ENCODE measurements around the gene MAP4K5.
A peak's percentile ranks its signal among the peaks of the same experiment; 100 is the strongest.
"Not testable (repeated sequence)": the region's sequence is repeated elsewhere in the genome, so short reads cannot be mapped to it uniquely, and the experiment has no call there.

MAP4K5 gene

GRCh38 chr14:50531595-50532501, 521 bp downstream of the MAP4K5 start:
- DNase-seq (ENCODE audit: low read depth in 2 of 2) = no peak

- DNase-seq (ENCODE audit: low read depth in 2 of 2) = no peak
These were observed 1.5 kb downstream of the MAP4K5 start for GRCh38 chr14:50530794-50531365.

DNA sequence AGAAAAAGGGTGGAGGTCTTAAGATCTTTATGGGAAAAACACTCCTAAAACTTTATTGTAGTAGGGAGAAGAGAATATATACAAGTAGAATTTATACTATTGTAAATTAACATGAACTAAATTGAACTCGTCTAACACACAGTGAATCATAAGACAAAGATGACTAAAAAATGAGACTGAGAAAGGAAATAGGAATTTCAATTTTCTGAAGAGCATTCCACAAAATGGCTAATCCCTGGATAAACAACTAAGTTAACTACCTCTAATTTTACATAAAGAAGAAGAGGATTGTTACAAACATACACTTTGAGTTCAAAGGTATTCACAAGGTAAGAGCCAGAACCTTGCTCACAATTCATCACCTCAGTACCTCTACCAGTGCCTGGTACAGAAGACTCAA, 2.0 kb downstream of the MAP4K5 start:
- DNase-seq (ENCODE audit: low read depth in 2 of 2) = no peak

GRCh38 chr14:50529288-50530179, 2.8 kb downstream of the MAP4K5 start:
- no peak for DNase-seq (ENCODE audit: low read depth in 2 of 2)

DNA sequence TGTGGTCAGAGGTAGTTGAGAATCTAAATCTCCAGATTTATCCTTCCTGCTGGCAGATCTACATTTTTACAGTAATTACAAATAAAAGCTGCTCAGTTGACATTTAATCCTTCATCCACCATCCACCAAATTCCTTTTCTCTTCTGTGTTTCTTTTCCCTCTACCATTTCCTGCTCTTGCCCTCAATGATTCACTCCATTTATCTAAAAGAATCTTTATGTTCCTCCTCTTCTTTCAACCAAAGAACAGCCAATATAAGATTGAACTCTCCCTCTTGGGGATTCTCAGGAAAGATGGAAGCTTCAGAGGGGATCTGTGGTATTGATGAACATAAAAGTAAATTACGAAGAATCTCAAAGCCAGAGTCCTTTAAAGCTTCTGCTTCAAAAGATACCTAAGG, 4.4 kb downstream of the MAP4K5 start:
- no peak for DNase-seq (ENCODE audit: low read depth in 2 of 2)

- no peak for DNase-seq (ENCODE audit: low read depth in 2 of 2)
These were observed 7.4 kb downstream of the MAP4K5 start for GRCh38 chr14:50524731-50525515.

GRCh38 chr14:50524060-50524459, 8.3 kb downstream of the MAP4K5 start:
- DNase-seq (ENCODE audit: low read depth in 2 of 2) = no peak

DNA sequence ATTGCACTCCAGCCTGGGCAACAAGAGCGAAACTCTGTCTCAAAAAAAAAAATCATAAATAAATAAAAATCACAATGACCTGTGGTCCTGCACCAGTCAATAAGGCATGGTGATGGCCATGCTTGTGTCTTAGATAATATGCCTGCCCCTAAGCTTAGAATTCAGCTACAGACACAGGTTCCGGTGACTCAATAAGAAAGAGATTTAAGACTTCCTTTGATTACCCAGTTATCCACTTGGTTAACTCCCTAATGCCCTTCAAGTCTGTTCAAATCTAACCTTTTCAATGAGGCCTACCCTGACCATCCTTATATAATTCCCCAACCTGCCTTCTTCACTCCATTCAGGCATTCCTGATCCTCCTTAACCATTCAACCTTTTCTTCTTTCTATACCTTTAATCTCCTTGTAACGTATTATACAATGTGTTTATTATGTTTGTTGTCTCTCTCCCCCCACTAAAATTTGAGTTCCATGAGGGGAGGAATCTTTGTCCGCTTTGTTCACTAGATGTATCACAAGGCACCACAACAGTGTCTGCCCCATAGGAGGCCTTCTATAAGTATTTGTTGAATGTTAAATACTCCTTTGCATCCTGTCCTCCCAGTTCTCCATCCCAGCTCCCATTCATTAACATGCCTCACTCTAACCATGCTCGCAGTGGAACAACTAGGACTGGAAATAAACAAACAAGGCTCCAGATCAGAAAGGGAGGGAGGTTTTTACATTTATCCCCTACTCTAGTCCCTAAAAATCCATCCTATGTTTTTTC, 8.9 kb downstream of the MAP4K5 start:
- no peak for DNase-seq (ENCODE audit: low read depth in 2 of 2)

- no peak for DNase-seq (ENCODE audit: low read depth in 2 of 2)
These were observed 10.4 kb downstream of the MAP4K5 start for GRCh38 chr14:50521912-50522341.

DNA sequence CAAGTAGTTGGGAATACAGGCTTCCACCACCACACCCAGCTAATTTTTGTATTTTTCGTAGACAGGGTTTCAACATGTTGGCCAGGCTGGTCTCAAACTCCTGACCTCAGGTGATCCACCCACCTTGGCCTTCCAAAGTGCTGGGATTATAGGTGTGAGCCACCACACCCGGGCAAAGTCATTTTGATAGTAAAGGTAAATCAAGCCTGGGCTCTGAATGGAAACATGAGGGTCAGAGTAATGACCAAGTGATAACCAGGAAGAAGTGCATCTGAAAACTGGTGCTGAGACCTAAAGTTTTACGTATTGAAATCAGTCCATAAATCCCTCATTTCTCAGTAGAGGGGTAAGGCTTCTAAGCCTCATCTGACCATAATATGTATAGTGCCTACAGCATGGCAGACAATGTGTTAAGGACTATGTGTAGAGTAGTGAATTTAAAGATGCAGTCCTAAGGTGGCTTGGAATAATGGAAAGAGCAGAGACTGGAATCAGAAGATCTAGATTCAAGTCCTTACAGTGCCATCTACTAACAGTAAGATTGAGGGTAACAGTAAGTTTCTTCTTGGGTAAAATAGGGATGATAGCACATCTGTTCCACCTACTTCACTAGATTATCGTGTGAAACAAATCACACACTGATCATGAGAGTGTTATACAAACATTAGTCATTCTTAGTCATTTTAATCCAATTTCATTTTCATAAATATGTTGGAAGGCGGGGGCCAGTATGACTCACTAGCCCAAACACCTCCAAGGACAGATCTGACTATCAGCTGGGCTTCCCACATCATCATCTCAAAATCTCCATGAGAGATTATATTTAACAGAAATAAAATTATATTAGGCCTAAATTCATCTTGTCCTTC, 11.2 kb downstream of the MAP4K5 start:
- DNase-seq (ENCODE audit: low read depth in 2 of 2) = no peak

DNA sequence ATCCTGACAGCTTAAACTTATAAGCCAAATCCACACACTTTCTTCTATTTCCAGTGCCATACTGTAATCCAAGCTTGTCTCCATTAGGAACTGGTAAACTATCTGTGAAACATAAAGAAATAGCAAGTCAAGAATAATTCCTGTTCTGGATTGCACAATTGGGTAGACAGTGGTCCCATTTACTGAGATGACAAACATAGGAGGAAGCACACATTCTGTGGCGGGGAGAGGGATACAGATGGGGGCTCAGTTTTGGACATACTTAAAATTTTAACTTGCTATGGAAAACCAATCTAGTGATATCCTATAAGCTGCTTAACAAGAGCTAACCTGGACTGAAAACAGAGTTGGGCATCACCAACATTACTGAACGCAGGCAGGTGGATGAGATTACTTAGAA, 16.3 kb downstream of the MAP4K5 start:
- DNase-seq (ENCODE audit: low read depth in 2 of 2) = no peak

DNA sequence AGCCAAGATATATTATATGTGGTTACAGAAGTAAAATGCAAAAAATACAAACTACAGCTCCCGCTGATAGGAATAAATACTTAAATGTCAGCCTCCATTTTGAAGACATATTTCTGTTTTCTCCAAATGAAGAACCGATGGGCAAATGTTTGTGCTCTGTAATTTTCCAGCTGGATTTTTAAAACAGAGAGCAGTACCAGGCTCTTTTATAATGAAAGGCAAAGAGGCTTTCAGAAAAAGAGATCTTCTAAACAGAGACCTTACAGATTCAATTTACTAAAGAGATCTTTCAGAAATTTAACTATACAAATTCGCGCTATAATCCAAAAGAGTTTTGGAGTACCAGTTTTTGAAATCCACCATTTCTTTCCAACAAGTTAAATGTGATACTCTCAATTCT, 19.9 kb downstream of the MAP4K5 start:
- no peak for DNase-seq (ENCODE audit: low read depth in 2 of 2)

- DNase-seq (ENCODE audit: low read depth in 2 of 2) = no peak
These were observed 22.2 kb downstream of the MAP4K5 start for GRCh38 chr14:50510157-50510556.

DNA sequence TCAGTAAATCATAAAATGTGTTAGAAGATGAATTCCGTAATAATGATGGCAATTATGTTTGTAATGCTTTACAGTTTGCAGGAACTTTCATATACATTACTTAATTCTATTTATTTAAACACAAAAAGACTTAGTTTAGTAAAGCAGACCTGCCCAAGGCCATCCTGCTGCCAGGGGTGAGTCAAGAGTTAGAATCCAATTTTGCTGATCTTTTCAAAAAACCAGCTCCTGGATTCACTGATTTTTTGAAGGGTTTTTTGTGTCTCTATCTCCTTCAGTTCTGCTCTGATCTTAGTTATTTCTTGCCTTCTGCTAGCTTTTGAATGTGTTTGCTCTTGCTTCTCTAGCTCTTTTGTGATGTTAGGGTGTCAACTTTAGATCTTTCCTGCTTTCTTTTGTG, 25.3 kb downstream of the MAP4K5 start:
- not testable (repeated sequence) for DNase-seq (ENCODE audit: low read depth in 2 of 2)

DNA sequence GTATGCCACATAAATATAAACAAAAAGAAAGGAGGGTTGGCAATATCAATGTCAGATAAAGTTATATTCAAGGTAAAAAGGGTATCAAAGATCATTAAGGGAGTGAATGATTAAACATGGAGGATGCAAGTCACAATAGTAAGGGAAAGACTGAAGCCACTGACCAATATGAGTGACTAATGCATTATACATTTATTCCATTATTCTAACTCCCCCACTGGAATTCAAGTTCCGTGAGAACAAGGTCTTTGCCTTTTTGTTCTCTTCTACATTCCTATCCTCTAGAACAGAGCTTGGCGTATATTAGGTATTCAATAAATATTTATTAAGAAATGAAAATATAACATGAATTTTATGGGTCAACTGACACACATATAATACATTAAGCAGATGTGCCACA, 30.7 kb downstream of the MAP4K5 start:
- DNase-seq (ENCODE audit: low read depth in 2 of 2) = peak; percentile 23 to 24

- no peak for DNase-seq (ENCODE audit: low read depth in 2 of 2)
These were observed 35.0 kb downstream of the MAP4K5 start for GRCh38 chr14:50497351-50497750.

DNA sequence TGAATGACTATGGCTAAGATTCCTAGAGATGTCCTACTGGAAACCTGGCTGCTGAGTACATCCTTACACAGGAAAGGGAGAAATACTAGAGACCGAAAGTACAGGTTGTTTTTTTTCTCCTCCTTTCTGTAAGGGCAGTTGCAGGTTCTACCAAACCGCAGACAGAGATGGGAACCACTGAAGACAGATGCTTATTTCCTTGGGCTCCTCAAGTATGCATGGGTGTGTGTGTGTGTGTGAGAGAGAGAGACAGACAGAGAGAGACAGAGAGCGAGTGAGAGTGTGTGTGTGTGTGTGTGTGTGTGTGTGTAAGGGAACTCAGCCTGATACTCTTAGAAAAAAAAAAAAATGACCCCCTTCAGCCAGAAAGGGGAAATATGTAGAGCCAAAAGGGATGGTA, 42.5 kb downstream of the MAP4K5 start:
- no peak for DNase-seq (ENCODE audit: low read depth in 2 of 2)

DNA sequence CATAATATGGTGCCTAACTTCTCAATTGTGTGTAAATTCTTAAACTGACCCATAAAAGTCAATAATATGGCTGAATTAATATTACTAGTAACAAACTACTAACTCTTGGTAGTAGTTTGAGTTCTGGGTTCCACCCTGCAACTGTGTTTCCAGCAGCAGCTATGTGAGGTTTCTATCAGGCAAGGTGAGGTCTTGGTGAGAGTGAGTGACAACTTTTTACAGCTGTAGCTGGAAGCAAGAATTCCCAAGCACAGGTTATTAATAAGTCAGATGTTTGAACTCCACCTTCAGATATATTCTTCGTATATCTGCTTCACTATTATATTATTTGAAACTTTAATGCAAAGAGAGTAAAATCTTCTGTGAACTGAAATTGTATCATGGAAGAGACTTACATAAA, 43.8 kb downstream of the MAP4K5 start:
- no peak for DNase-seq (ENCODE audit: low read depth in 2 of 2)

DNA sequence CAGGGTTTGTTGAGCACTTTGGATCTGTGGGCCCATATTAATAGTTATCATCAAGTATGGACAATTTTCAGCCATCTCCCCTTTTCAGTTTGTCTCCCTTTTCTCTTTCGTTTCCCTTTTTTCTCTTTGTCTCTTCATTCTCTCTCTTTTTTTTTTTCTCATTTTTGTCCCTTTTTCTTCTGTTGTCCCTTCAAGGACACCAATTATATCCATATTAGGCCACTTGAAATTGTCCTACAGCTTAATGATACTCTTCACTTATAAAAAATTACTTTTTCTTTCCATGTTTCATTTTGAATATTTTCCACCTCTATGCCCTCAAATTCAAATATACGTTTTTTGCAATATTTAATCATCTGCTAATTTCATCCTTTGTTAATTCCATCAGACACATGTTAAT, 53.3 kb downstream of the MAP4K5 start:
- DNase-seq (ENCODE audit: low read depth in 2 of 2) = no peak

DNA sequence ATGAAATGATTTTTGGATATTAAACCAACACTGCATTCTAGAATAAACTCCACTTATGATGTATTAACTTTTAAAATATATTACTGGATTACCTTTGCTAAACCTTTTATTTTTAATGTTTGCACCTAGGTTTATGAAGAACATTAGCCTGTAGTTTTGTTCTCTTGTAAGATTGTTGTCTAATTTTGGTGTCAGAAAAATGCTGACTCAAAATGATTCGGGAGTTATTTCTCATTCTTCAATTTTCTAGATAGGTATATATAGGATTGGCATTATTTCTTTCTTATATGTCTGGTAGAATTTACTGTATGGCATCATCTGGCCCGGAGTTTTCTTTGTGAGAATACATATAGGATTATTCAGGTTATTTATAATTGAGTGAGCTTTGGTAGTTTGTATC, 54.6 kb downstream of the MAP4K5 start:
- no peak for DNase-seq (ENCODE audit: low read depth in 2 of 2)
